A549 (cell line): ENCODE results near the gene ADAMTS4. TPM values are rescaled to one million over a fixed set of nuclear protein-coding genes. Genes with fewer than 3 reads are reported as not detected.

Source experiments
- ATAC-seq, 2 experiments: fragments of 200-7000 bp in 1 of 2; fragments of >200 bp in 1 of 2; cut with Nextera tagmentation in 1 of 2; cut with Tn5 transposase in 1 of 2; 3 replicates each; pipeline versions ENCODE4 v1.8.0 to v1.9.1; 2018 to 2020; ENCODE audit warnings: mild to moderate bottlenecking in 1 of 2, moderate library complexity in 1 of 2
- CTCF ChIA-PET: fragments of 300-600 bp; sonication (Branson Sonifier 250); formaldehyde crosslinking; extraction: SDS; loops from one replicate; lab custom pipeline; 2021; ENCODE audit warnings: antibody characterized with exemption, inconsistent platforms; lab: Yijun Ruan, JAX
- POLR2A ChIA-PET: fragments of 350-600 bp; formaldehyde crosslinking; extraction: SDS; loops from one replicate; lab custom pipeline; 2021; ENCODE audit warnings: antibody characterized with exemption, inconsistent platforms; lab: Yijun Ruan, JAX
- DNase-seq, 2 experiments: peaks; one replicate each; pipeline versions ENCODE4 v3.0.0 to v3.0.0-alpha.2; 2011 to 2016; ENCODE audit warnings: low read depth in 1 of 2, low spot score in 1 of 2
- FAIRE-seq: peaks from 2 replicates; lab custom pipeline; 2011; peaks lifted over from hg19 to GRCh38; lab: Jason Lieb, UNC
- H3K27ac ChIP-seq, 2 experiments: fragments of >200 bp; sonication (Bioruptor Twin); formaldehyde crosslinking; 3 replicates each; pipeline ENCODE4 v1.5.1; 2016 to 2017
- H3K4me1 ChIP-seq: fragments of >200 bp; sonication (Bioruptor Twin); formaldehyde crosslinking; 3 replicates; pipeline ENCODE4 v1.6.1; 2016
- H3K4me2 ChIP-seq: fragments of >200 bp; sonication (Bioruptor Twin); formaldehyde crosslinking; 3 replicates; pipeline ENCODE4 v1.6.1; 2016
- H3K4me3 ChIP-seq: fragments of >200 bp; sonication (Bioruptor Twin); formaldehyde crosslinking; 3 replicates; pipeline ENCODE4 v1.5.1; 2016
- H3K9me3 ChIP-seq: fragments of >200 bp; sonication (Bioruptor Twin); formaldehyde crosslinking; 3 replicates; pipeline ENCODE4 v1.6.1; 2016
- BCL3 ChIP-seq: fragments of >200 bp; sonication (Bioruptor Twin); formaldehyde crosslinking; IDR thresholded peaks from 3 replicates; pipeline ENCODE4 v1.6.1; 2016
- BHLHE40 ChIP-seq: IDR thresholded peaks from 2 replicates; pipeline ENCODE4 v1.6.1; 2012; ENCODE audit warnings: low read depth, low read length, inconsistent platforms
- EHF ChIP-seq: fragments of 250-450 bp; sonication (Bioruptor Pico); IDR thresholded peaks from 2 replicates; pipeline ENCODE4 v1.5.0; 2020; ENCODE audit warnings: mild to moderate bottlenecking
- EHMT2 ChIP-seq: fragments of 200-600 bp; sonication (generic); IDR thresholded peaks from 2 replicates; pipeline ENCODE4 v1.6.1; 2016; ENCODE audit warnings: antibody characterized with exemption, low read depth, mild to moderate bottlenecking, moderate library complexity
- GATA3 ChIP-seq: IDR thresholded peaks from 2 replicates; pipeline ENCODE4 v1.6.1; 2012; ENCODE audit warnings: borderline replicate concordance
- HEYL ChIP-seq: fragments of 250-450 bp; sonication (Bioruptor Pico); IDR thresholded peaks from 2 replicates; pipeline ENCODE4 v1.8.0; 2021; ENCODE audit warnings: mild to moderate bottlenecking, moderate library complexity
- HMGXB4 ChIP-seq: fragments of 250-450 bp; sonication (Bioruptor Pico); IDR thresholded peaks from 2 replicates; pipeline ENCODE4 v1.5.0; 2021; ENCODE audit warnings: mild to moderate bottlenecking, moderate library complexity, borderline replicate concordance
- HOXB13 ChIP-seq: fragments of 250-450 bp; sonication (Bioruptor Pico); IDR thresholded peaks from 2 replicates; pipeline ENCODE4 v1.5.0; 2020; ENCODE audit warnings: low read depth, mild to moderate bottlenecking, moderate library complexity
- KDM5A ChIP-seq: fragments of 200-600 bp; sonication (generic); IDR thresholded peaks from 2 replicates; pipeline ENCODE4 v1.6.1; 2016; ENCODE audit warnings: antibody characterized with exemption, mild to moderate bottlenecking
- MAX ChIP-seq: IDR thresholded peaks from 2 replicates; pipeline ENCODE4 v1.6.1; 2012
- NFE2L2 ChIP-seq: fragments of 150-350 bp; conservative IDR thresholded peaks from 2 replicates; pipeline ENCODE4 v1.6.1; 2014; ENCODE audit warnings: low read length
- PHF8 ChIP-seq: fragments of 200-600 bp; sonication (generic); IDR thresholded peaks from 2 replicates; pipeline ENCODE4 v1.6.1; 2016; ENCODE audit warnings: low read depth, mild to moderate bottlenecking, antibody characterized with exemption, moderate library complexity, borderline replicate concordance
- POLR2A ChIP-seq: IDR thresholded peaks from 2 replicates; pipeline ENCODE4 v1.6.1; 2012; ENCODE audit warnings: mild to moderate bottlenecking, low read length
- RAD21 ChIP-seq, 2 experiments: fragments of >200 bp in 1 of 2; sonication (Bioruptor Twin) in 1 of 2; formaldehyde crosslinking in 1 of 2; IDR thresholded peaks in 1 of 2; conservative IDR thresholded peaks in 1 of 2; 2 replicates in 1 of 2; 3 replicates in 1 of 2; pipeline ENCODE4 v1.6.1; 2012 to 2018; ENCODE audit warnings: inconsistent platforms in 1 of 2
- RCOR1 ChIP-seq: fragments of 150-350 bp; IDR thresholded peaks from 2 replicates; pipeline ENCODE4 v1.6.1; 2014; ENCODE audit warnings: antibody characterized with exemption, low read length, low read depth
- SMC3 ChIP-seq: fragments of >200 bp; sonication (Bioruptor Twin); formaldehyde crosslinking; IDR thresholded peaks from 3 replicates; pipeline ENCODE4 v1.6.1; 2018; ENCODE audit warnings: inconsistent platforms
- TP53 ChIP-seq: fragments of 250-450 bp; sonication (Bioruptor Pico); IDR thresholded peaks from 2 replicates; pipeline ENCODE4 v1.5.0; 2021; ENCODE audit warnings: mild to moderate bottlenecking, moderate library complexity
- ZC3H11A ChIP-seq: fragments of 450-650 bp; IDR thresholded peaks from 2 replicates; pipeline ENCODE4 v1.6.1; 2014; ENCODE audit warnings: antibody characterized with exemption, mild to moderate bottlenecking
- ZNF302 ChIP-seq: fragments of 250-450 bp; sonication (Bioruptor Pico); IDR thresholded peaks from 2 replicates; pipeline ENCODE4 v1.9.0; 2021; ENCODE audit warnings: inconsistent platforms, mild to moderate bottlenecking, moderate library complexity
- WGBS: methylation state at CpG from one replicate; pipeline ENCODE4 v1.1.6; 2017; ENCODE audit errors: missing lambda C conversion rate; 5-methylcytosine and 5-hydroxymethylcytosine counted together
- polyA plus RNA-seq, 4 experiments: library from polyadenylated mRNA; depleted of rRNA in 3 of 4; stranded (reverse); fragments of >200 nt; fragmentation: RNase III in 1 of 4; extraction: RNeasy Plus Mini Kit Qiagen cat#74134 plus additional on column Dnase treatment in 1 of 4; gene quantifications; 2 replicates in 3 of 4; 3 replicates in 1 of 4; pipeline ENCODE4 v1.2.3, GENCODE V29; 2011 to 2017
- TF ChIP-seq, protein P1 (sequence below): IDR thresholded peaks from 2 replicates; pipeline ENCODE4 v1.6.1; 2012
- TF ChIP-seq, protein P2 (sequence below): fragments of >200 bp; sonication (Bioruptor Twin); formaldehyde crosslinking; IDR thresholded peaks from 2 replicates; pipeline ENCODE4 v1.6.1; 2016

The ADAMTS4 gene
- polyA plus RNA-seq, 2 of the 4 experiments (the other 2 are of a cell fraction): not detected

- H3K27ac ChIP-seq: peak overlapping the region; percentile 89 to 95
- TF ChIP-seq POLR2A: no peak
- TF ChIP-seq, all 56 proteins: peak for 0
- DNase-seq (no peak), FAIRE-seq (no peak), ATAC-seq (no peak; a peak in 1 of 6 replicates)
- POLR2A ChIA-PET: interaction anchor here (0.9 to 2.5 kb wide), 8 partner anchors 13 to 237 kb away, joined by 3 to 30 read pairs (median 5); partner anchors contain the start of genes B4GALT3, DEDD, NDUFS2 and NIT1
- no peaks in the 10 kb centered on the region for H3K9me3 ChIP-seq
- CTCF ChIA-PET: interaction anchor here (0.6 to 7.9 kb wide), 6 partner anchors 10 to 94 kb away, joined by 3 to 59 read pairs (median 4); partner anchors contain the start of gene PPOX
- 28% methylated on average over 8 of the region's 9 CpGs for WGBS
- H3K4me3 ChIP-seq: peak overlapping the region; percentile 57
- H3K4me2 ChIP-seq: peak overlapping the region; percentile 89
- peaks cover 5% of the 10 kb centered on the region; the same call in 1 of the 3 replicates for H3K4me1 ChIP-seq
These were observed 45.7 kb downstream of the ADAMTS4 start for GRCh38 chr1:161153176-161153575.

DNA sequence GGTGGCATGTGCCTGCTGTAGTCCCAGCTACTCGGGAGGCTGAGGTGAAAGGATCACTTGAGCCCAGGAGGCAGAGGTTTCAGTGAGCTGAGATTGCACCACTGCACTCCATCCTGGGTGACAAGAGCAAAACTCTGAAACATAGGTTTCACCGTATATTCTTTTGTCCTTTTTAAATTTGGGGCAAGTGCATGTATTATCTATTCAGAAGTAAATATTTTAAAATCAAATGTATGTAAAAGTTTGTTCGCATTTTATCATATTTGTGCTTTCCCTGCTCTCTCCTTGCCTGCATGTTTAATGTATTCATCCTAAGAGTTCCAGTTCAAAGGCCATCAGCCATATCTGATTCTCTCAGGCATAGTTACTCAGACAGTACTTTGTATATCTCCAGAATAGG lies 53.0 kb downstream of the ADAMTS4 start:
- ATAC-seq: no peak
- no peak for FAIRE-seq
- no peaks in the 10 kb centered on the region for H3K4me1 ChIP-seq
- no peak for DNase-seq
- no peaks in the 10 kb centered on the region for H3K9me3 ChIP-seq
- no peak overlapping the region for H3K4me2 ChIP-seq
- POLR2A ChIA-PET: no interaction called here
- H3K27ac ChIP-seq: no peak overlapping the region
- no peak overlapping the region for H3K4me3 ChIP-seq
- TF ChIP-seq SMC3 (no peak), HEYL (CRISPR knock-in tag) (no peak), EHMT2 (no peak), HMGXB4 (CRISPR knock-in tag) (no peak), GATA3 (no peak), BHLHE40 (no peak), PHF8 (no peak), HOXB13 (CRISPR knock-in tag) (no peak), ZNF302 (no peak), RAD21 (conservative IDR thresholded peaks at IDR 0.05 in 1 of 2, IDR thresholded peaks at IDR 0.05 in 1 of 2) (no peak), ZC3H11A (no peak), RCOR1 (no peak), BCL3 (no peak), TP53 (CRISPR knock-in tag) (no peak), NFE2L2 (no peak), EHF (no peak), KDM5A (no peak), MAX (no peak)
- TF ChIP-seq, protein P1, sequence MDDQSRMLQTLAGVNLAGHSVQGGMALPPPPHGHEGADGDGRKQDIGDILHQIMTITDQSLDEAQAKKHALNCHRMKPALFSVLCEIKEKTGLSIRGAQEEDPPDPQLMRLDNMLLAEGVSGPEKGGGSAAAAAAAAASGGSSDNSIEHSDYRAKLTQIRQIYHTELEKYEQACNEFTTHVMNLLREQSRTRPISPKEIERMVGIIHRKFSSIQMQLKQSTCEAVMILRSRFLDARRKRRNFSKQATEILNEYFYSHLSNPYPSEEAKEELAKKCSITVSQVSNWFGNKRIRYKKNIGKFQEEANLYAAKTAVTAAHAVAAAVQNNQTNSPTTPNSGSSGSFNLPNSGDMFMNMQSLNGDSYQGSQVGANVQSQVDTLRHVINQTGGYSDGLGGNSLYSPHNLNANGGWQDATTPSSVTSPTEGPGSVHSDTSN: no peak
- TF ChIP-seq, protein P2, sequence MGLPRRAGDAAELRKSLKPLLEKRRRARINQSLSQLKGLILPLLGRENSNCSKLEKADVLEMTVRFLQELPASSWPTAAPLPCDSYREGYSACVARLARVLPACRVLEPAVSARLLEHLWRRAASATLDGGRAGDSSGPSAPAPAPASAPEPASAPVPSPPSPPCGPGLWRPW: no peak
- TF ChIP-seq, all 56 proteins: peak for 0
- CTCF ChIA-PET: interaction anchor here (0.8 to 1.6 kb wide), 2 partner anchors 9 to 20 kb away, joined by 4 to 5 read pairs; partner anchors contain the start of gene PPOX
- WGBS: 82% methylated on average over 3 of the region's 3 CpGs
